RPMI7951 (cell line): ENCODE data around the gene SYCN. TPM values are rescaled to one million over a fixed set of nuclear protein-coding genes. Genes with fewer than 3 reads are reported as not detected.
"Not testable (repeated sequence)": the region's sequence is repeated elsewhere in the genome, so short reads cannot be mapped to it uniquely, and the experiment has no call there.

Experiments
- DNase-seq: peaks from one replicate; pipeline ENCODE4 v3.0.0-alpha.2; 2012; ENCODE audit warnings: low read depth
- total RNA-seq: library from RNA; depleted of rRNA; stranded (reverse); fragments of >200 nt; shearing (Covaris generic); gene quantifications from 2 replicates; pipeline ENCODE4 v1.2.3, GENCODE V29; 2014; rRNA removed

Gene SYCN
- not detected in 2 replicates for total RNA-seq

- no peak for DNase-seq
These were observed at the start of gene SYCN for GRCh38 chr19:39203372-39204341. TSS of gene SYCN (minus strand) at chr19:39204263. CDS start at chr19:39204254, 9 bp downstream.

GRCh38 chr19:39253374-39254149 lies 49.5 kb upstream of the SYCN start:
- no peak for DNase-seq

- no peak for DNase-seq
These were observed 48.4 kb upstream of the SYCN start for GRCh38 chr19:39252458-39252857.

- no peak for DNase-seq
These were observed 47.8 kb upstream of the SYCN start for GRCh38 chr19:39251846-39252245.

GRCh38 chr19:39251081-39251480 lies 47.0 kb upstream of the SYCN start:
- no peak for DNase-seq

GRCh38 chr19:39248806-39249205 lies 44.7 kb upstream of the SYCN start, which contains the start of gene IFNL4:
TSS of gene IFNL4 (minus strand) at chr19:39248856.
- no peak for DNase-seq

- no peak for DNase-seq
These were observed 43.9 kb upstream of the SYCN start for GRCh38 chr19:39247701-39248664.

GRCh38 chr19:39246951-39247669 lies 43.0 kb upstream of the SYCN start:
- peak; percentile 40 for DNase-seq

- DNase-seq = not testable (repeated sequence)
These were observed 41.1 kb upstream of the SYCN start for GRCh38 chr19:39245166-39245565.

GRCh38 chr19:39244410-39245100 lies 40.5 kb upstream of the SYCN start, which contains the start of gene IFNL3:
TSS of gene IFNL3 (minus strand) at chr19:39245006. CDS start at chr19:39244967, 39 bp downstream.
- not testable (repeated sequence) for DNase-seq

GRCh38 chr19:39243741-39244140 lies 39.7 kb upstream of the SYCN start:
- DNase-seq = not testable (repeated sequence)

GRCh38 chr19:39240421-39240820 lies 36.4 kb upstream of the SYCN start:
- DNase-seq = no peak

- DNase-seq = no peak
These were observed 34.9 kb upstream of the SYCN start for GRCh38 chr19:39238944-39239343.

- no peak for DNase-seq
These were observed 34.1 kb upstream of the SYCN start for GRCh38 chr19:39238209-39238608.

GRCh38 chr19:39237200-39238184 lies 33.4 kb upstream of the SYCN start:
- DNase-seq = peak; percentile 28

GRCh38 chr19:39236527-39236926 lies 32.5 kb upstream of the SYCN start:
- DNase-seq = no peak

GRCh38 chr19:39232708-39233107 lies 28.6 kb upstream of the SYCN start:
- DNase-seq = no peak

GRCh38 chr19:39230096-39230764 lies 26.2 kb upstream of the SYCN start:
- no peak for DNase-seq
